ENCODE data around the gene COL25A1. TPM values are rescaled to one million over a fixed set of nuclear protein-coding genes. Genes with fewer than 3 reads are reported as not detected.

Gene COL25A1
- total RNA-seq (2014; rRNA removed; shearing (Covaris generic); ENCODE audit: low replicate concordance): not detected in 2 replicates

GRCh38 chr4:109302361-109303139 is at the start of gene COL25A1:
COL25A1 (minus strand) TSS chr4:109302658.
- DNase-seq (ENCODE audit: low read depth): peak; percentile 72
- in situ Hi-C loops (cut with HindIII; ENCODE audit: low pct_unique_long_range_greater_than_20kb, low sequenced_read_pairs): no loop called here

GRCh38 chr4:109350121-109350520 is 47.7 kb upstream of the COL25A1 start:
- no peak for DNase-seq (ENCODE audit: low read depth)
- in situ Hi-C loops (cut with HindIII; ENCODE audit: low pct_unique_long_range_greater_than_20kb, low sequenced_read_pairs): no loop called here

- in situ Hi-C loops (cut with HindIII; ENCODE audit: low pct_unique_long_range_greater_than_20kb, low sequenced_read_pairs): no loop called here
- DNase-seq (ENCODE audit: low read depth): no peak
Observed at GRCh38 chr4:109334129-109335105, 32.0 kb upstream of the COL25A1 start.

- in situ Hi-C loops (cut with HindIII; ENCODE audit: low pct_unique_long_range_greater_than_20kb, low sequenced_read_pairs): no loop called here
- DNase-seq (ENCODE audit: low read depth): no peak
Observed at GRCh38 chr4:109332926-109333464, 30.5 kb upstream of the COL25A1 start.

- in situ Hi-C loops (cut with HindIII; ENCODE audit: low pct_unique_long_range_greater_than_20kb, low sequenced_read_pairs): no loop called here
- no peak for DNase-seq (ENCODE audit: low read depth)
Observed at GRCh38 chr4:109327641-109328040, 25.2 kb upstream of the COL25A1 start.

- DNase-seq (ENCODE audit: low read depth): no peak
- in situ Hi-C loops (cut with HindIII; ENCODE audit: low pct_unique_long_range_greater_than_20kb, low sequenced_read_pairs): no loop called here
Observed at GRCh38 chr4:109325698-109326097, 23.2 kb upstream of the COL25A1 start.

GRCh38 chr4:109323348-109323747 is 20.9 kb upstream of the COL25A1 start:
- in situ Hi-C loops (cut with HindIII; ENCODE audit: low pct_unique_long_range_greater_than_20kb, low sequenced_read_pairs): no loop called here
- DNase-seq (ENCODE audit: low read depth): no peak

GRCh38 chr4:109321232-109321631 is 18.8 kb upstream of the COL25A1 start:
- no peak for DNase-seq (ENCODE audit: low read depth)
- in situ Hi-C loops (cut with HindIII; ENCODE audit: low pct_unique_long_range_greater_than_20kb, low sequenced_read_pairs): no loop called here

- in situ Hi-C loops (cut with HindIII; ENCODE audit: low pct_unique_long_range_greater_than_20kb, low sequenced_read_pairs): no loop called here
Observed at GRCh38 chr4:109319684-109320083, 17.2 kb upstream of the COL25A1 start.

GRCh38 chr4:109319156-109319555 is 16.7 kb upstream of the COL25A1 start:
- DNase-seq (ENCODE audit: low read depth): no peak
- in situ Hi-C loops (cut with HindIII; ENCODE audit: low pct_unique_long_range_greater_than_20kb, low sequenced_read_pairs): no loop called here

More at GRCh38 chr4:109319684-109320083, 17.2 kb upstream of the COL25A1 start:
- DNase-seq (ENCODE audit: low read depth): no peak

- in situ Hi-C loops (cut with HindIII; ENCODE audit: low pct_unique_long_range_greater_than_20kb, low sequenced_read_pairs): no loop called here
- no peak for DNase-seq (ENCODE audit: low read depth)
Observed at GRCh38 chr4:109315818-109316217, 13.4 kb upstream of the COL25A1 start.

- DNase-seq (ENCODE audit: low read depth): no peak
- in situ Hi-C loops (cut with HindIII; ENCODE audit: low pct_unique_long_range_greater_than_20kb, low sequenced_read_pairs): no loop called here
Observed at GRCh38 chr4:109315341-109315740, 12.9 kb upstream of the COL25A1 start.

GRCh38 chr4:109313168-109314133 is 11.0 kb upstream of the COL25A1 start:
- in situ Hi-C loops (cut with HindIII; ENCODE audit: low pct_unique_long_range_greater_than_20kb, low sequenced_read_pairs): no loop called here
- DNase-seq (ENCODE audit: low read depth): no peak

GRCh38 chr4:109303140-109303496 is 660 bp upstream of the COL25A1 start:
- no peak for DNase-seq (ENCODE audit: low read depth)
- in situ Hi-C loops (cut with HindIII; ENCODE audit: low pct_unique_long_range_greater_than_20kb, low sequenced_read_pairs): no loop called here

GRCh38 chr4:109301651-109302360 is 652 bp downstream of the COL25A1 start:
- DNase-seq (ENCODE audit: low read depth): no peak
- in situ Hi-C loops (cut with HindIII; ENCODE audit: low pct_unique_long_range_greater_than_20kb, low sequenced_read_pairs): no loop called here

GRCh38 chr4:109298279-109299010 is 4.0 kb downstream of the COL25A1 start:
- DNase-seq (ENCODE audit: low read depth): peak; percentile 2
- in situ Hi-C loops (cut with HindIII; ENCODE audit: low pct_unique_long_range_greater_than_20kb, low sequenced_read_pairs): no loop called here

GRCh38 chr4:109296527-109296926 is 5.9 kb downstream of the COL25A1 start:
- in situ Hi-C loops (cut with HindIII; ENCODE audit: low pct_unique_long_range_greater_than_20kb, low sequenced_read_pairs): no loop called here
- DNase-seq (ENCODE audit: low read depth): no peak

Measured in Caki2 (cell line).